HEK293 (cell line): ENCODE measurements around the gene DDX10.

ENCODE experiments used
- CTCF ChIA-PET: fragments of 350-600 bp; formaldehyde crosslinking; extraction: SDS; loops from one replicate; lab custom pipeline; 2021; ENCODE audit warnings: antibody characterized with exemption; lab: Yijun Ruan, JAX
- POLR2A ChIA-PET: fragments of 300-600 bp; formaldehyde crosslinking; extraction: SDS; loops from one replicate; lab custom pipeline; 2020; ENCODE audit warnings: antibody characterized with exemption, inconsistent platforms; lab: Yijun Ruan, JAX
- H3K27ac ChIP-seq: fragments of 200-500 bp; sonication (Bioruptor generic); 2 replicates; pipeline ENCODE4 v1.5.1; 2014; ENCODE audit warnings: low read depth, low read length, control low read depth, inconsistent platforms; ENCODE audit errors: extremely low read depth
- H3K36me3 ChIP-seq, 2 experiments: fragments of 200-500 bp in 1 of 2; sonication (Bioruptor generic) in 1 of 2; 1 replicate in 1 of 2; 2 replicates in 1 of 2; pipeline ENCODE4 v1.5.1; 2014 to 2017; ENCODE audit warnings: inconsistent platforms in 2 of 2, low read length in 2 of 2; ENCODE audit not compliant: control insufficient read depth in 2 of 2, insufficient read depth in 1 of 2
- H3K4me1 ChIP-seq: fragments of 200-500 bp; sonication (Bioruptor generic); 2 replicates; pipeline ENCODE4 v1.5.1; 2014; ENCODE audit warnings: mild to moderate bottlenecking, low read length, inconsistent platforms; ENCODE audit not compliant: control insufficient read depth, insufficient read depth
- H3K4me3 ChIP-seq: 2 replicates; pipeline ENCODE4 v1.5.1; 2011; ENCODE audit warnings: low read depth, mild to moderate bottlenecking, control low read depth, low read length, moderate library complexity
- H3K9me3 ChIP-seq: fragments of 200-500 bp; sonication (Bioruptor generic); 2 replicates; pipeline ENCODE4 v1.5.1; 2014; ENCODE audit warnings: low read depth, low read length, inconsistent platforms; ENCODE audit not compliant: control insufficient read depth, insufficient read depth
- HOXA7 ChIP-seq: sonication (generic); formaldehyde crosslinking; IDR thresholded peaks from 2 replicates; pipeline ENCODE4 v1.8.1; 2022; ENCODE audit warnings: missing genetic modification reagents, borderline replicate concordance
- KLF1 ChIP-seq: fragments of 450-650 bp; formaldehyde crosslinking; IDR thresholded peaks from 2 replicates; pipeline ENCODE4 v1.5.1; 2016; ENCODE audit warnings: missing biosample characterization, missing genetic modification characterization
- KLF16 ChIP-seq: fragments of 450-650 bp; formaldehyde crosslinking; IDR thresholded peaks from 2 replicates; pipeline ENCODE4 v1.5.1; 2017; ENCODE audit warnings: missing biosample characterization, missing genetic modification characterization
- ZBTB17 ChIP-seq: fragments of 450-650 bp; formaldehyde crosslinking; IDR thresholded peaks from 2 replicates; pipeline ENCODE4 v1.5.1; 2016; ENCODE audit warnings: missing biosample characterization, missing genetic modification characterization
- ZBTB20 ChIP-seq: fragments of 450-650 bp; formaldehyde crosslinking; IDR thresholded peaks from 2 replicates; pipeline ENCODE4 v1.5.1; 2016; ENCODE audit warnings: missing biosample characterization, missing genetic modification characterization
- ZBTB21 ChIP-seq: fragments of 450-650 bp; formaldehyde crosslinking; IDR thresholded peaks from 2 replicates; pipeline ENCODE4 v1.5.1; 2017; ENCODE audit warnings: missing biosample characterization, missing genetic modification characterization
- ZIC2 ChIP-seq: fragments of 450-650 bp; formaldehyde crosslinking; IDR thresholded peaks from 2 replicates; pipeline ENCODE4 v1.5.1; 2016; ENCODE audit warnings: missing biosample characterization, missing genetic modification characterization
- ZNF157 ChIP-seq: fragments of 450-650 bp; formaldehyde crosslinking; IDR thresholded peaks from 2 replicates; pipeline ENCODE4 v1.5.1; 2016; ENCODE audit warnings: missing biosample characterization, missing genetic modification characterization
- ZNF19 ChIP-seq: fragments of 450-650 bp; formaldehyde crosslinking; IDR thresholded peaks from 2 replicates; pipeline ENCODE4; 2016; ENCODE audit warnings: missing biosample characterization, missing genetic modification characterization, low read depth
- ZNF248 ChIP-seq: fragments of 450-650 bp; formaldehyde crosslinking; IDR thresholded peaks from 2 replicates; pipeline ENCODE4 v1.5.1; 2017; ENCODE audit warnings: missing biosample characterization, missing genetic modification characterization
- ZNF341 ChIP-seq: fragments of 450-650 bp; formaldehyde crosslinking; IDR thresholded peaks from 2 replicates; pipeline ENCODE4; 2016; ENCODE audit warnings: low read depth, missing biosample characterization, missing genetic modification characterization
- ZNF549 ChIP-seq: fragments of 450-650 bp; IDR thresholded peaks from 2 replicates; pipeline ENCODE4 v1.5.1; 2018; ENCODE audit warnings: missing biosample characterization, missing genetic modification characterization, mild to moderate bottlenecking, inconsistent platforms, moderate library complexity
- ZNF558 ChIP-seq: fragments of 450-650 bp; formaldehyde crosslinking; IDR thresholded peaks from 2 replicates; pipeline ENCODE4 v1.5.1; 2016; ENCODE audit warnings: missing biosample characterization, missing genetic modification characterization
- ZNF560 ChIP-seq: fragments of 450-650 bp; formaldehyde crosslinking; IDR thresholded peaks from 2 replicates; pipeline ENCODE4 v1.5.1; 2017; ENCODE audit warnings: missing biosample characterization, missing genetic modification characterization, borderline replicate concordance
- ZNF658 ChIP-seq: fragments of 450-650 bp; formaldehyde crosslinking; IDR thresholded peaks from 2 replicates; pipeline ENCODE4; 2016; ENCODE audit warnings: missing biosample characterization, missing genetic modification characterization
- ZNF664 ChIP-seq: fragments of 450-650 bp; formaldehyde crosslinking; IDR thresholded peaks from 2 replicates; pipeline ENCODE4 v1.5.1; 2016; ENCODE audit warnings: missing biosample characterization, missing genetic modification characterization
- TF ChIP-seq, protein P1 (sequence below): fragments of 450-650 bp; formaldehyde crosslinking; IDR thresholded peaks from 2 replicates; pipeline ENCODE4 v1.5.1; 2016; ENCODE audit warnings: missing biosample characterization, missing genetic modification characterization
- TF ChIP-seq, protein P2 (sequence below): IDR thresholded peaks from 2 replicates; pipeline ENCODE4 v1.6.1; 2011; ENCODE audit warnings: mild to moderate bottlenecking, low read depth, low read length, borderline replicate concordance
- TF ChIP-seq, protein P3 (sequence below): fragments of 450-650 bp; IDR thresholded peaks from 2 replicates; pipeline ENCODE4 v1.5.1; 2018; ENCODE audit warnings: missing biosample characterization, mild to moderate bottlenecking, missing genetic modification characterization

DDX10 gene

DNA sequence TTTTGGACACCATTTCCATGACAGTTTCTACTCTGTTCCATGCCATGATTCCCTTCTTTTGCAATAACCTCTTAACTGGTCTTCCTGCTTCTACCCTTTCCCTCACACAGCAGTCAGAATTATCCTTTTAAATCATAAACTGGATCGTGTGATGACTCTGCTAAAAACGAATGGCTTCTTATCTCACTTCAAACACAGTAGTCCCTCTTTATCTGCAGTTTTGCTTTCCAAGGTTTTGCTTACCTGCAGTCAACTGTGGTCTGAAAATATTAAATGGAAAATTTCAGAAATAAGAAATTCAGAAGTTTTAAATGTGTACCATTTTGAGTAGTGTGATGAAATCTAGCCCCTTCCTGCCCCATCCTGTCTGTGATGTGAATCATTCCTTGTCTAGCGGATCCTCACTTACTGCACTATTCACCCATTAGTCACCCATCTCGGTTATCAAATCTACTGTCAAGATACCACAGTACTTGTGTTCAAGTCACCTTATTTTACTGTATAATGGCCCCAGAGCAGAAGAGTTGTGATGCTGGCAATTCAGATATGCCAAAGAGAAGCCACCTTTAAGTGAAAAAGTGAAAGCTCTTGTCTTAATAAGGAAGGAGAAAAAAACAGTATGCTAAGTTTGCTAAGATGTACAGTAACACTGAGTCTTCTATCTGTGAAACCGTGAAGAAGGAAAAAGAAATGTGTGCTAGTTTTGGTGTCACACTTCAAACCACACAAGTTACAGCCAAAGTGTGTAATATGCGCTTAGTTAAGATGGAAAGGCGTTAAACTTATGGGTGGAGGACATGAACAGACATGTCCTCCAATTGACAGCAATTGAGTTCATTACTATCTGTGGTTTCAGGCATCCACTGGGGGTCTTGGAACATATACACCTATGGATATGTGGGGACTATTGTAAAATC lies 283.0 kb downstream of the DDX10 start:
- TF ChIP-seq, protein P1, sequence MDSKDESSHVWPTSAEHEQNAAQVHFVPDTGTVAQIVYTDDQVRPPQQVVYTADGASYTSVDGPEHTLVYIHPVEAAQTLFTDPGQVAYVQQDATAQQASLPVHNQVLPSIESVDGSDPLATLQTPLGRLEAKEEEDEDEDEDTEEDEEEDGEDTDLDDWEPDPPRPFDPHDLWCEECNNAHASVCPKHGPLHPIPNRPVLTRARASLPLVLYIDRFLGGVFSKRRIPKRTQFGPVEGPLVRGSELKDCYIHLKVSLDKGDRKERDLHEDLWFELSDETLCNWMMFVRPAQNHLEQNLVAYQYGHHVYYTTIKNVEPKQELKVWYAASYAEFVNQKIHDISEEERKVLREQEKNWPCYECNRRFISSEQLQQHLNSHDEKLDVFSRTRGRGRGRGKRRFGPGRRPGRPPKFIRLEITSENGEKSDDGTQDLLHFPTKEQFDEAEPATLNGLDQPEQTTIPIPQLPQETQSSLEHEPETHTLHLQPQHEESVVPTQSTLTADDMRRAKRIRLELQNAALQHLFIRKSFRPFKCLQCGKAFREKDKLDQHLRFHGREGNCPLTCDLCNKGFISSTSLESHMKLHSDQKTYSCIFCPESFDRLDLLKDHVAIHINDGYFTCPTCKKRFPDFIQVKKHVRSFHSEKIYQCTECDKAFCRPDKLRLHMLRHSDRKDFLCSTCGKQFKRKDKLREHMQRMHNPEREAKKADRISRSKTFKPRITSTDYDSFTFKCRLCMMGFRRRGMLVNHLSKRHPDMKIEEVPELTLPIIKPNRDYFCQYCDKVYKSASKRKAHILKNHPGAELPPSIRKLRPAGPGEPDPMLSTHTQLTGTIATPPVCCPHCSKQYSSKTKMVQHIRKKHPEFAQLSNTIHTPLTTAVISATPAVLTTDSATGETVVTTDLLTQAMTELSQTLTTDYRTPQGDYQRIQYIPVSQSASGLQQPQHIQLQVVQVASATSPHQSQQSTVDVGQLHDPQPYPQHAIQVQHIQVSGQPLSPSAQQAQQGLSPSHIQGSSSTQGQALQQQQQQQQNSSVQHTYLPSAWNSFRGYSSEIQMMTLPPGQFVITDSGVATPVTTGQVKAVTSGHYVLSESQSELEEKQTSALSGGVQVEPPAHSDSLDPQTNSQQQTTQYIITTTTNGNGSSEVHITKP (tag by site-specific recombination), result no peak
- TF ChIP-seq ZNF558 (tag by site-specific recombination), result peak; percentile 73
- ChIA-PET POLR2A (no interaction called here), CTCF (no interaction called here)
- H3K9me3 ChIP-seq, result no peaks in the 10 kb centered on the region
- H3K27ac ChIP-seq, result no peak overlapping the region
- no peaks in the 10 kb centered on the region for H3K36me3 ChIP-seq
- H3K4me3 ChIP-seq, result no peak overlapping the region
- H3K4me1 ChIP-seq, result no peaks in the 10 kb centered on the region

DNA sequence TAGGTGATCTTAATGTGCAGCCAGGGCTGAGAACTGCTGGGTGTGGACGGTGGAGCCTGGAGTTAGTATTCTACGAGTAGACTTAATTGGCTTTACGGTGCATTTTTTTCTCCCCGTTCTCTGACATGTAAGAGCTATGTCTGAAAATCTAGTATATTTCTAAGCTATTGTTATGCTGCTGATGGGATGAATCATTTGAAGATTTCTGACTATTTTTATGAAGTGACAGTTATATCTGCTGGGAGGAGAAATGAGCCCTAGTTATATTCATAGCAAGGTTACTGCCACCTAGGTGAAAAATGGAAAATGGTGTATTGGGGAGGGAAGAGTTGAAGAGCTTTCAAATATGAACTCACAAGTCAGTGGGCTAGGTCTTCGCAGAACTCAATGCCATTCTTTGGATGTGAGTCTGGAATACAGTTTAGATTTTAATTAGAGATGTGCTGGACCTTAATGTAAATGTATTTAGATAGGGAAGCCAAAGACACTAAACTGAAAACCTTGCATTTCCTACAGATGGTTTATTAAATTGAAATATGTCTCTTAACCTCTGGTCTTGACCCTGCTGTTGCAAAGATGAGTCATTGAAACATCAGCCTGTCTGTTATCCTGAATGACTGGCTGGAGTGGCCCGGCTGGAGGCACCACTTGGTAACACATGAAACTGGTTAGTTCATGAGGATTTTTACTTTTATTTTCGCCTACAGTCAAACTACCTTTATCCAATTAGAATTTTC lies 293.7 kb downstream of the DDX10 start:
- Histone ChIP-seq H3K4me1 (no peaks in the 10 kb centered on the region), H3K36me3 (no peaks in the 10 kb centered on the region)
- no peak for TF ChIP-seq KLF16 (tag by site-specific recombination)
- no peak for TF ChIP-seq HOXA7 (CRISPR knock-in tag)
- TF ChIP-seq, all 188 proteins: peak for 0
- ChIA-PET POLR2A (no interaction called here), CTCF (interaction anchor here (0.6 kb wide), 1 partner anchor 263 kb away, joined by 3 read pairs; no protein-coding TSS in a partner anchor)
- H3K27ac ChIP-seq, result no peak overlapping the region
- H3K4me3 ChIP-seq, result no peak overlapping the region
- H3K9me3 ChIP-seq, result no peaks in the 10 kb centered on the region

DNA sequence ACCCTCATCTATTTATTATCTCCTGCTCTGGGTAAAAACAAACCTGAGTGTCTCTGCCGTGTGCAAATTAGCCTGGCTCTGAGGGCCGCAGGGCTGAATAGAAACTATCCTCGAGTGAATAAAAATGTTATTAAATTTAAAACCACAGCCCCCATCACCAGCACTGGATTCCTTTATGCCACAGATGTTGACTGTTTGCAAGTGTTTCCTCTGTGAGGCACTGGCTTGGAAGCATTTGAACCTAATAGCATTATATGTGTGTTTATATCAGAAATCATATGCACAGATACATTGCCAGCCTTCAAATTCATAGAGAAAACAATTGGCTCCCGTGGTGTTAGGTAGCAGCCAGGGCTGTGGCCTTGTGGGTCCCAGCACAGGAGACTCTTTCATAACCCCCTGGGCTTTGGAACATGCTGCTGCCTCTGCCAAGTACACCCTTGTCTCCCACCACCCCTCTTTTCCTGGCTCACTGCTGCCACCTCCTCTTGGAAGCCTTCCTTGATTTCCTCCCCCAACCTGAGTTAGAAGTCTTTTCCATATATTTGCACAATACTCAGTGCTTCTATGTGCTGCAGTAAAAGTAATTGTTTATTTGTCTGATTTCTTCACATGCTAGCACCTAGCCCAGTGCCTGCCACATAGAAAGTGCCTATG lies 294.4 kb downstream of the DDX10 start:
- H3K4me1 ChIP-seq, result no peaks in the 10 kb centered on the region
- H3K4me3 ChIP-seq, result no peak overlapping the region
- no peaks in the 10 kb centered on the region for H3K36me3 ChIP-seq
- TF ChIP-seq ZBTB20 (tag by site-specific recombination) (no peak), KLF1 (tag by site-specific recombination) (no peak), ZIC2 (tag by site-specific recombination) (no peak)
- no peaks in the 10 kb centered on the region for H3K9me3 ChIP-seq
- no peak overlapping the region for H3K27ac ChIP-seq
- CTCF ChIA-PET, result interaction anchor here (0.6 kb wide), 1 partner anchor 1062 kb away, joined by 3 read pairs; no protein-coding TSS in a partner anchor
- POLR2A ChIA-PET, result no interaction called here

DNA sequence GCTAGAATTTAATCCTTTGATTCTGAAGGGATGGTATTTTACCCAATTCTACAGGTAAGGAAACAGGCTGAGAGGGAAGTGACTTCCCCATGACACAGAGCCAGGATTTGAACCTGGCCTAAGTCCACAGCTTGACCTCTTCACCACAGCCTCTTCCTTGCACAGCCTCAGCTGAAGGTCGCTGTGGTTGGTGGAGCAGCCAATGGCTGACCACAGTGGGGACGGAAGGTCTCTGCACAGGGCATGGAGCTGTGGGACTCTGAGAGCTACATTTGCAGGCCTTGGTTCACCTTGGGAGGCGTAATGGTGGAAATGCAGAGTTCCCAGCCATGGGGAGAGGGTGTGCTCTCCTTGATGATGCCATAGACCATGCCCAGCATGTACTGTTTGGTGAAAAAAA lies 295.0 kb downstream of the DDX10 start:
- POLR2A ChIA-PET, result no interaction called here
- TF ChIP-seq ZBTB17 (tag by site-specific recombination), result no peak
- no peak for TF ChIP-seq ZNF248
- TF ChIP-seq, protein P2, sequence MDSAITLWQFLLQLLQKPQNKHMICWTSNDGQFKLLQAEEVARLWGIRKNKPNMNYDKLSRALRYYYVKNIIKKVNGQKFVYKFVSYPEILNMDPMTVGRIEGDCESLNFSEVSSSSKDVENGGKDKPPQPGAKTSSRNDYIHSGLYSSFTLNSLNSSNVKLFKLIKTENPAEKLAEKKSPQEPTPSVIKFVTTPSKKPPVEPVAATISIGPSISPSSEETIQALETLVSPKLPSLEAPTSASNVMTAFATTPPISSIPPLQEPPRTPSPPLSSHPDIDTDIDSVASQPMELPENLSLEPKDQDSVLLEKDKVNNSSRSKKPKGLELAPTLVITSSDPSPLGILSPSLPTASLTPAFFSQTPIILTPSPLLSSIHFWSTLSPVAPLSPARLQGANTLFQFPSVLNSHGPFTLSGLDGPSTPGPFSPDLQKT, result no peak
- TF ChIP-seq ZNF664 (tag by site-specific recombination), result no peak
- TF ChIP-seq, protein P3, sequence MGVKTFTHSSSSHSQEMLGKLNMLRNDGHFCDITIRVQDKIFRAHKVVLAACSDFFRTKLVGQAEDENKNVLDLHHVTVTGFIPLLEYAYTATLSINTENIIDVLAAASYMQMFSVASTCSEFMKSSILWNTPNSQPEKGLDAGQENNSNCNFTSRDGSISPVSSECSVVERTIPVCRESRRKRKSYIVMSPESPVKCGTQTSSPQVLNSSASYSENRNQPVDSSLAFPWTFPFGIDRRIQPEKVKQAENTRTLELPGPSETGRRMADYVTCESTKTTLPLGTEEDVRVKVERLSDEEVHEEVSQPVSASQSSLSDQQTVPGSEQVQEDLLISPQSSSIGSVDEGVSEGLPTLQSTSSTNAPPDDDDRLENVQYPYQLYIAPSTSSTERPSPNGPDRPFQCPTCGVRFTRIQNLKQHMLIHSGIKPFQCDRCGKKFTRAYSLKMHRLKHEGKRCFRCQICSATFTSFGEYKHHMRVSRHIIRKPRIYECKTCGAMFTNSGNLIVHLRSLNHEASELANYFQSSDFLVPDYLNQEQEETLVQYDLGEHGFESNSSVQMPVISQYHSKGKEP (tag by site-specific recombination), result no peak
- no peak for TF ChIP-seq ZBTB21 (tag by site-specific recombination)
- TF ChIP-seq ZNF549 (tag by site-specific recombination), result no peak
- no peak for TF ChIP-seq ZNF560 (tag by site-specific recombination)
- TF ChIP-seq ZNF157, result no peak
- no peak for TF ChIP-seq ZNF341 (tag by site-specific recombination)
- no peak for TF ChIP-seq ZNF19 (tag by site-specific recombination)
- no peak for TF ChIP-seq ZNF658 (tag by site-specific recombination)

More for the DNA sequence above, 295.0 kb downstream of the DDX10 start:
- CTCF ChIA-PET, result interaction anchor here (0.6 kb wide), 2 partner anchors 156 to 1061 kb away, joined by 3 to 4 read pairs; no protein-coding TSS in a partner anchor
- H3K9me3 ChIP-seq, result no peaks in the 10 kb centered on the region
- no peaks in the 10 kb centered on the region for H3K36me3 ChIP-seq
- no peaks in the 10 kb centered on the region for H3K4me1 ChIP-seq
- no peak overlapping the region for H3K4me3 ChIP-seq
- H3K27ac ChIP-seq, result no peak overlapping the region
